ENCODE measurements around the gene NDUFS6.

Gene NDUFS6

GRCh38 chr5:1818784-1819183 is 17.6 kb downstream of the NDUFS6 start:
- no peak overlapping the region for H3K9ac ChIP-seq (ENCODE audit: low read length)
- H3K79me2 ChIP-seq (ENCODE audit: insufficient read depth, low read length), result no peaks in the 10 kb centered on the region
- H3K36me3 ChIP-seq (ENCODE audit: insufficient read depth, low read length), result peaks cover 88% of the 10 kb centered on the region
- H4K20me1 ChIP-seq (ENCODE audit: insufficient read depth, low read length), result no peaks in the 10 kb centered on the region
- H2AFZ ChIP-seq (ENCODE audit: low read length), result no peak overlapping the region
- no peaks in the 10 kb centered on the region for H3K9me3 ChIP-seq (ENCODE audit: low read length)
- no peak overlapping the region for H3K27ac ChIP-seq (ENCODE audit: low read depth, low read length, poor library complexity, severe bottlenecking)
- no peaks in the 10 kb centered on the region for H3F3A ChIP-seq (ENCODE audit: insufficient read depth, low read length)
- H3K9me2 ChIP-seq (ENCODE audit: low read depth, low read length), result no peaks in the 10 kb centered on the region
- H3K4me3 ChIP-seq (ENCODE audit: low read depth, low read length, poor library complexity, severe bottlenecking), result no peak overlapping the region
- no peaks in the 10 kb centered on the region for H3K4me1 ChIP-seq (ENCODE audit: insufficient read depth, low read length, severe bottlenecking)
- TF ChIP-seq, protein P1, sequence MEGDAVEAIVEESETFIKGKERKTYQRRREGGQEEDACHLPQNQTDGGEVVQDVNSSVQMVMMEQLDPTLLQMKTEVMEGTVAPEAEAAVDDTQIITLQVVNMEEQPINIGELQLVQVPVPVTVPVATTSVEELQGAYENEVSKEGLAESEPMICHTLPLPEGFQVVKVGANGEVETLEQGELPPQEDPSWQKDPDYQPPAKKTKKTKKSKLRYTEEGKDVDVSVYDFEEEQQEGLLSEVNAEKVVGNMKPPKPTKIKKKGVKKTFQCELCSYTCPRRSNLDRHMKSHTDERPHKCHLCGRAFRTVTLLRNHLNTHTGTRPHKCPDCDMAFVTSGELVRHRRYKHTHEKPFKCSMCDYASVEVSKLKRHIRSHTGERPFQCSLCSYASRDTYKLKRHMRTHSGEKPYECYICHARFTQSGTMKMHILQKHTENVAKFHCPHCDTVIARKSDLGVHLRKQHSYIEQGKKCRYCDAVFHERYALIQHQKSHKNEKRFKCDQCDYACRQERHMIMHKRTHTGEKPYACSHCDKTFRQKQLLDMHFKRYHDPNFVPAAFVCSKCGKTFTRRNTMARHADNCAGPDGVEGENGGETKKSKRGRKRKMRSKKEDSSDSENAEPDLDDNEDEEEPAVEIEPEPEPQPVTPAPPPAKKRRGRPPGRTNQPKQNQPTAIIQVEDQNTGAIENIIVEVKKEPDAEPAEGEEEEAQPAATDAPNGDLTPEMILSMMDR (IDR thresholded peaks at IDR 0.05; ENCODE audit: low read length), result no peak
- no peak for TF ChIP-seq EZH2 (IDR thresholded peaks at IDR 0.05; ENCODE audit: borderline replicate concordance, low read length)
- no peaks in the 10 kb centered on the region for H3K27me3 ChIP-seq (ENCODE audit: insufficient read depth, low read length)
- no peak overlapping the region for H3K4me2 ChIP-seq (ENCODE audit: low read length)

GRCh38 chr5:1819458-1819857 is 18.3 kb downstream of the NDUFS6 start:
- TF ChIP-seq, protein P1 (IDR thresholded peaks at IDR 0.05; ENCODE audit: low read length), result no peak
- no peak for TF ChIP-seq EZH2 (IDR thresholded peaks at IDR 0.05; ENCODE audit: borderline replicate concordance, low read length)
- no peak overlapping the region for H3K4me2 ChIP-seq (ENCODE audit: low read length)
- H3K4me1 ChIP-seq (ENCODE audit: insufficient read depth, low read length, severe bottlenecking), result no peaks in the 10 kb centered on the region
- H3K36me3 ChIP-seq (ENCODE audit: insufficient read depth, low read length), result peaks cover 84% of the 10 kb centered on the region
- no peak overlapping the region for H3K27ac ChIP-seq (ENCODE audit: low read depth, low read length, poor library complexity, severe bottlenecking)
- no peaks in the 10 kb centered on the region for H3K9me2 ChIP-seq (ENCODE audit: low read depth, low read length)
- no peaks in the 10 kb centered on the region for H4K20me1 ChIP-seq (ENCODE audit: insufficient read depth, low read length)
- no peak overlapping the region for H3K4me3 ChIP-seq (ENCODE audit: low read depth, low read length, poor library complexity, severe bottlenecking)
- no peaks in the 10 kb centered on the region for H3K79me2 ChIP-seq (ENCODE audit: insufficient read depth, low read length)
- no peaks in the 10 kb centered on the region for H3K27me3 ChIP-seq (ENCODE audit: insufficient read depth, low read length)
- H3F3A ChIP-seq (ENCODE audit: insufficient read depth, low read length), result no peaks in the 10 kb centered on the region
- no peak overlapping the region for H3K9ac ChIP-seq (ENCODE audit: low read length)
- no peak overlapping the region for H2AFZ ChIP-seq (ENCODE audit: low read length)
- H3K9me3 ChIP-seq (ENCODE audit: low read length), result no peaks in the 10 kb centered on the region

- Histone ChIP-seq H3K9ac (ENCODE audit: low read length) (no peak overlapping the region), H3K9me2 (ENCODE audit: low read depth, low read length) (no peaks in the 10 kb centered on the region), H3K9me3 (ENCODE audit: low read length) (no peaks in the 10 kb centered on the region), H2AFZ (ENCODE audit: low read length) (no peak overlapping the region), H3K4me1 (ENCODE audit: insufficient read depth, low read length, severe bottlenecking) (no peaks in the 10 kb centered on the region), H3K27me3 (ENCODE audit: insufficient read depth, low read length) (no peaks in the 10 kb centered on the region), H3K4me3 (ENCODE audit: low read depth, low read length, poor library complexity, severe bottlenecking) (no peak overlapping the region), H3K79me2 (ENCODE audit: insufficient read depth, low read length) (no peaks in the 10 kb centered on the region), H3K4me2 (ENCODE audit: low read length) (no peak overlapping the region), H3F3A (ENCODE audit: insufficient read depth, low read length) (no peaks in the 10 kb centered on the region), H3K36me3 (ENCODE audit: insufficient read depth, low read length) (peaks cover 81% of the 10 kb centered on the region), H4K20me1 (ENCODE audit: insufficient read depth, low read length) (no peaks in the 10 kb centered on the region), H3K27ac (ENCODE audit: low read depth, low read length, poor library complexity, severe bottlenecking) (no peak overlapping the region)
- no peak for TF ChIP-seq EZH2 (IDR thresholded peaks at IDR 0.05; ENCODE audit: borderline replicate concordance, low read length)
- TF ChIP-seq, protein P1 (IDR thresholded peaks at IDR 0.05; ENCODE audit: low read length), result no peak
Measured at GRCh38 chr5:1820381-1820780, 19.2 kb downstream of the NDUFS6 start.
